Esophagus (tissue), 2 donors: ENCODE results near the gene TSC22D4. TPM values are rescaled to one million over a fixed set of nuclear protein-coding genes. Genes with fewer than 3 reads are reported as not detected.
A peak's percentile ranks its signal among the peaks of the same experiment; 100 is the strongest.
"Not testable (repeated sequence)": the region's sequence is repeated elsewhere in the genome, so short reads cannot be mapped to it uniquely, and the experiment has no call there.

Source experiments
- H3K27ac ChIP-seq, 2 donors: one replicate each; pipeline ENCODE4 v1.5.1; 2013; ENCODE audit warnings: low read depth in 2 of 2, mild to moderate bottlenecking in 2 of 2, inconsistent platforms in 1 of 2, low read length in 1 of 2, moderate library complexity in 1 of 2
- H3K27me3 ChIP-seq, 2 donors: one replicate each; pipeline ENCODE4 v1.6.1; 2013; ENCODE audit warnings: low read length in 2 of 2, control low read depth in 1 of 2, mild to moderate bottlenecking in 1 of 2; ENCODE audit not compliant: insufficient read depth in 2 of 2, control insufficient read depth in 1 of 2
- H3K36me3 ChIP-seq, 2 donors: one replicate each; pipeline ENCODE4 v1.6.1; 2013; ENCODE audit warnings: low read length in 1 of 2; ENCODE audit not compliant: control insufficient read depth in 2 of 2, insufficient read depth in 2 of 2
- H3K4me1 ChIP-seq, 2 donors: one replicate each; pipeline ENCODE4 v1.6.1; 2013; ENCODE audit warnings: low read length in 1 of 2; ENCODE audit not compliant: control insufficient read depth in 2 of 2, insufficient read depth in 2 of 2
- H3K4me3 ChIP-seq, 2 donors: one replicate each; pipeline ENCODE4 v1.5.1; 2013; ENCODE audit warnings: low read length in 2 of 2, mild to moderate bottlenecking in 2 of 2, low read depth in 1 of 2, moderate library complexity in 1 of 2
- H3K9me3 ChIP-seq, 2 donors: one replicate each; pipeline ENCODE4 v1.6.1; 2013; ENCODE audit warnings: mild to moderate bottlenecking in 2 of 2, low read depth in 1 of 2, low read length in 1 of 2, moderate library complexity in 1 of 2; ENCODE audit not compliant: control insufficient read depth in 2 of 2, insufficient read depth in 1 of 2
- WGBS, 2 donors: extraction: QIAGEN DNeasy Blood & Tissue Kit; methylation state at CpG; one replicate each; pipeline ENCODE4 v1.1.7; 2013; 5-methylcytosine and 5-hydroxymethylcytosine counted together
- polyA plus RNA-seq, 2 donors: library from polyadenylated mRNA; stranded (reverse); fragments of 200-250 nt; gene quantifications; one replicate each; pipeline ENCODE4 v1.2.3, GENCODE V29; 2013
- donor health status: healthy with polysubstance abuse.
- donor health status: Bipolar disorder and iron deficiency.

Gene TSC22D4
- polyA plus RNA-seq, 2 donors, result 40.0 to 60.0 TPM

- Histone ChIP-seq H3K27me3 (no peaks in the 10 kb centered on the region), H3K36me3 (peaks cover 0 to 10% of the 10 kb centered on the region in 2 donors), H3K27ac (peak overlapping the region in 1 of 2 donors; percentile 16), H3K9me3 (no peaks in the 10 kb centered on the region), H3K4me3 (no peak overlapping the region), H3K4me1 (peaks cover 3 to 10% of the 10 kb centered on the region in 2 donors)
- 68 to 76% methylated on average over 31 to 32 of the region's 32 CpGs for WGBS, 2 donors
Measured at GRCh38 chr7:100466653-100467605, 12.1 kb downstream of the TSC22D4 start.

- Histone ChIP-seq H3K4me1 (peaks cover 3 to 8% of the 10 kb centered on the region in 2 donors), H3K9me3 (no peaks in the 10 kb centered on the region), H3K27me3 (no peaks in the 10 kb centered on the region), H3K4me3 (no peak overlapping the region), H3K36me3 (peaks cover 0 to 7% of the 10 kb centered on the region in 2 donors), H3K27ac (peak overlapping the region in 1 of 2 donors; percentile 15)
- 13 to 17% methylated on average over 16 to 17 of the region's 17 CpGs for WGBS, 2 donors
Measured at GRCh38 chr7:100465702-100466311, 13.2 kb downstream of the TSC22D4 start.

GRCh38 chr7:100465299-100465698 is 13.7 kb downstream of the TSC22D4 start:
- H3K27me3 ChIP-seq, result no peaks in the 10 kb centered on the region
- no peak overlapping the region for H3K27ac ChIP-seq
- H3K4me1 ChIP-seq, result peaks cover 3 to 6% of the 10 kb centered on the region in 2 donors
- H3K9me3 ChIP-seq, result no peaks in the 10 kb centered on the region
- WGBS, 2 donors, result 69 to 77% methylated on average over 8 of the region's 8 CpGs
- peaks cover 0 to 6% of the 10 kb centered on the region in 2 donors for H3K36me3 ChIP-seq
- H3K4me3 ChIP-seq, result no peak overlapping the region

- no peak overlapping the region for H3K4me3 ChIP-seq
- H3K9me3 ChIP-seq, result no peaks in the 10 kb centered on the region
- no peaks in the 10 kb centered on the region for H3K27me3 ChIP-seq
- no peak overlapping the region for H3K27ac ChIP-seq
- peaks cover 3 to 6% of the 10 kb centered on the region in 2 donors for H3K4me1 ChIP-seq
- 95% methylated on average over 2 of the region's 2 CpGs for WGBS, 2 donors
- peaks cover 0 to 6% of the 10 kb centered on the region in 2 donors for H3K36me3 ChIP-seq
Measured at GRCh38 chr7:100464791-100465190, 14.2 kb downstream of the TSC22D4 start.

GRCh38 chr7:100464210-100464660 is 14.8 kb downstream of the TSC22D4 start, which contains the start of gene SPACDR:
SPACDR (minus strand) TSS chr7:100464260; CDS start chr7:100464025, 235 bp downstream.
- H3K4me3 ChIP-seq, result no peak within 1 kb of the TSS
- H3K9me3 ChIP-seq, result no peaks in the 10 kb centered on the region
- H3K27ac ChIP-seq, result peak within 1 kb of the TSS in 1 of 2 donors; percentile 53
- 89% methylated on average over 7 of the region's 7 CpGs for WGBS, 2 donors
- no peaks in the 10 kb centered on the region for H3K27me3 ChIP-seq
- peaks cover 0 to 3% of the 10 kb centered on the region in 2 donors for H3K4me1 ChIP-seq
- peaks cover 0 to 6% of the 10 kb centered on the region in 2 donors for H3K36me3 ChIP-seq

GRCh38 chr7:100457033-100457432 is 22.0 kb downstream of the TSC22D4 start:
- Histone ChIP-seq H3K27me3 (no peaks in the 10 kb centered on the region), H3K4me3 (no peak overlapping the region), H3K9me3 (no peaks in the 10 kb centered on the region), H3K27ac (no peak overlapping the region), H3K4me1 (no peaks in the 10 kb centered on the region), H3K36me3 (peaks cover 0 to 2% of the 10 kb centered on the region in 2 donors)
- 92 to 94% methylated on average over 6 of the region's 6 CpGs for WGBS, 2 donors

GRCh38 chr7:100456562-100456961 is 22.5 kb downstream of the TSC22D4 start:
- H3K27me3 ChIP-seq, result no peaks in the 10 kb centered on the region
- no peak overlapping the region for H3K27ac ChIP-seq
- H3K36me3 ChIP-seq, result peaks cover 0 to 2% of the 10 kb centered on the region in 2 donors
- H3K4me3 ChIP-seq, result no peak overlapping the region
- WGBS, 2 donors, result 89 to 93% methylated on average over 14 of the region's 14 CpGs
- H3K9me3 ChIP-seq, result no peaks in the 10 kb centered on the region
- H3K4me1 ChIP-seq, result no peaks in the 10 kb centered on the region

GRCh38 chr7:100455206-100455605 is 23.8 kb downstream of the TSC22D4 start:
- Histone ChIP-seq H3K4me3 (no peak overlapping the region), H3K27me3 (no peaks in the 10 kb centered on the region), H3K9me3 (no peaks in the 10 kb centered on the region), H3K4me1 (peaks cover 0 to 6% of the 10 kb centered on the region in 2 donors), H3K36me3 (peaks cover 0 to 2% of the 10 kb centered on the region in 2 donors), H3K27ac (no peak overlapping the region)
- WGBS, 2 donors, result 81 to 83% methylated on average over 3 of the region's 3 CpGs

- not testable (repeated sequence) for H3K27me3 ChIP-seq, H3K36me3 ChIP-seq, H3K4me3 ChIP-seq, H3K27ac ChIP-seq, H3K4me1 ChIP-seq, H3K9me3 ChIP-seq
- WGBS, 2 donors, result 95 to 96% methylated on average over 8 of the region's 8 CpGs
Measured at GRCh38 chr7:100453854-100454253, 25.2 kb downstream of the TSC22D4 start.
